Mesothelial cell of epicardium (in vitro differentiated cells): ENCODE data around the gene TFF3. TPM values are rescaled to one million over a fixed set of nuclear protein-coding genes. Genes with fewer than 3 reads are reported as not detected.

ENCODE experiments used
- DNase-seq, 2 experiments: peaks; one replicate each; pipeline ENCODE4 v3.0.0; 2021; ENCODE audit warnings: low spot score in 2 of 2; ENCODE audit not compliant: unreplicated experiment in 2 of 2
- H3K27ac Mint-ChIP-seq: 2 replicates; pipeline ENCODE4 v1.8.0; 2021; ENCODE audit warnings: mixed read lengths
- H3K27me3 Mint-ChIP-seq: 2 replicates; pipeline ENCODE4 v1.8.0; 2021; ENCODE audit warnings: low read depth, mixed read lengths
- H3K36me3 Mint-ChIP-seq: 2 replicates; pipeline ENCODE4 v1.8.0; 2021; ENCODE audit warnings: mixed read lengths
- H3K4me1 Mint-ChIP-seq: 2 replicates; pipeline ENCODE4 v1.8.0; 2021; ENCODE audit warnings: mixed read lengths
- H3K4me3 Mint-ChIP-seq: 2 replicates; pipeline ENCODE4 v1.8.0; 2021; ENCODE audit warnings: mild to moderate bottlenecking, moderate library complexity, mixed read lengths
- H3K9me3 Mint-ChIP-seq: 2 replicates; pipeline ENCODE4 v1.8.0; 2021; ENCODE audit warnings: mixed read lengths
- total RNA-seq: library from RNA; stranded (reverse); gene quantifications from 3 replicates; pipeline ENCODE4 v1.2.1, GENCODE V29; 2021
- TF ChIP-seq, protein P1 (sequence below): fragments of 200-600 bp; sonication (generic); IDR thresholded peaks from one replicate; pipeline ENCODE4 v1.5.0; 2021; ENCODE audit warnings: antibody characterized with exemption; ENCODE audit not compliant: unreplicated experiment

TFF3 gene
- total RNA-seq, 1 donor from 2014 or later = not detected

DNA sequence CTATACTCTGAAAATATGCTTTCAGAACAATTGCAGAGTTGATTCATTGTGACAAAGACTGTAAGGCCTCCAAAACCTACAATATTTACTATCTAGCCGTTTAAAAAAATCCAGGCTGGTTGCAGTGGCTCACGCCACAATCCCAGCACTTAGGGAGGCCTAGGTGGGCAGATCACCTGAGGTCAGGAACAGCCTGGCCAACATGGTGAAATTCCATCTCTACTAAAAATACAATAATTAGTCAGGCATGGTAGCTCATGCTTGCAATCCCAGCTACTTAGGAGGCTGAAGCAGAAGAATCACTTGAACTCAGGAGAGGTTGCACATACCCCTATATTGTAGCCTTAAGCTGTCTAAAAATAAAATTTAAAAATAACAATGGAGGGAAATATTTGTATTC is 40.8 kb upstream of the TFF3 start:
- H3K4me3 Mint-ChIP-seq = no peak overlapping the region
- TF ChIP-seq, protein P1, sequence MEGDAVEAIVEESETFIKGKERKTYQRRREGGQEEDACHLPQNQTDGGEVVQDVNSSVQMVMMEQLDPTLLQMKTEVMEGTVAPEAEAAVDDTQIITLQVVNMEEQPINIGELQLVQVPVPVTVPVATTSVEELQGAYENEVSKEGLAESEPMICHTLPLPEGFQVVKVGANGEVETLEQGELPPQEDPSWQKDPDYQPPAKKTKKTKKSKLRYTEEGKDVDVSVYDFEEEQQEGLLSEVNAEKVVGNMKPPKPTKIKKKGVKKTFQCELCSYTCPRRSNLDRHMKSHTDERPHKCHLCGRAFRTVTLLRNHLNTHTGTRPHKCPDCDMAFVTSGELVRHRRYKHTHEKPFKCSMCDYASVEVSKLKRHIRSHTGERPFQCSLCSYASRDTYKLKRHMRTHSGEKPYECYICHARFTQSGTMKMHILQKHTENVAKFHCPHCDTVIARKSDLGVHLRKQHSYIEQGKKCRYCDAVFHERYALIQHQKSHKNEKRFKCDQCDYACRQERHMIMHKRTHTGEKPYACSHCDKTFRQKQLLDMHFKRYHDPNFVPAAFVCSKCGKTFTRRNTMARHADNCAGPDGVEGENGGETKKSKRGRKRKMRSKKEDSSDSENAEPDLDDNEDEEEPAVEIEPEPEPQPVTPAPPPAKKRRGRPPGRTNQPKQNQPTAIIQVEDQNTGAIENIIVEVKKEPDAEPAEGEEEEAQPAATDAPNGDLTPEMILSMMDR = no peak
- H3K4me1 Mint-ChIP-seq = no peaks in the 10 kb centered on the region
- H3K27me3 Mint-ChIP-seq = peaks cover 20% of the 10 kb centered on the region
- peaks cover 28% of the 10 kb centered on the region for H3K9me3 Mint-ChIP-seq
- DNase-seq = no peak
- no peaks in the 10 kb centered on the region for H3K36me3 Mint-ChIP-seq
- H3K27ac Mint-ChIP-seq = no peak overlapping the region

DNA sequence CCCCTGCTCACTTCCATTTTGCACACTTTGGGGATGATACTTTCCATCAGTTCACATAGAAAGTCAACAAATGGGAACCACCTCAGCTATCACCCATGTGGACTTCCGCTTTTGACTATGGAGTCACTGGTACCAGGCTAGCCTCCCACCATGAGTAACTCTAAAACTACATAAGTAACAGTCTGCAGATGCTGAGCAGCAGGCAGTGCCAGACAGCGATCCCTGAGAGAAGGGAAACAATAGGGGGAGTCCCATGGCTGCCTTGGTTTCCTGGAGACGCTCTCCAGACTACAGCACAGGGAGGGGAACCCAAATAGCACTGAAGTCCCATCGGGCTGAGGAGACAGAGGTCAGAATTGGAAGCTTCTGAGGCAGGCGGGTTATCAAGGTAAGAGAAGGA is 38.4 kb upstream of the TFF3 start:
- Mint-ChIP-seq H3K27ac (no peak overlapping the region), H3K36me3 (no peaks in the 10 kb centered on the region), H3K27me3 (peaks cover 20% of the 10 kb centered on the region), H3K9me3 (peaks cover 28% of the 10 kb centered on the region), H3K4me3 (no peak overlapping the region), H3K4me1 (no peaks in the 10 kb centered on the region)
- no peak for DNase-seq
- TF ChIP-seq, protein P1 = no peak

DNA sequence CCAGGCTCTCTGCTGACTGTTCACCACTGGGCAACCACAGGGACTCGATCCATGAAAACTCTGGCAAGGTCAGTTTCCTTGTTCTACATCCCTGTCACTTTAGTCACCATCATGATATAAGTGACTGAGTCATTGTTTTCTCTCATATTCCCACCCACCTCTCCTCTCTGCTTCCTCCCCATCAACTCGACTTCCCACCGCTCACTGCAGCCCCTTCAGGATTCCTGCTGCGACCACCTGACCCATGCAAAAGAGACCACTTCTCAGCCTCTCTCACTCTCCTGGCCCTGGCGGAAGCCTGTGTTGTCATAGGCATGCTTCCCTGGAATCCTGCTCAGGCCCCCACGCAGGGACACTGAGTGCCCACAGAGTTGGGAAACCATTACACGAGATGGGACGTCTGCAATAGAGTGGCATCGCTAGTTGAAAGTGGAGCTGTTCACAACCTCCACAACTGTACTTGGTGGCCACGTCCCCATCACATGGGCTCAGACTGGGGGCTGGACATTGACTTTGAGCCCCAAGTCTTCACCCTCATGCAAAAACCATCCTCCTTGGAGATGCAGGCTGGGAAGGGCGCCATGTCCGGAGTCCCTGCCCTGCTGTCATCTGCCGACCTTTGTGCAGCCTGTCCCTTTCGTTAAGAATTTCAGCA is 37.4 kb upstream of the TFF3 start:
- peaks cover 28% of the 10 kb centered on the region for H3K9me3 Mint-ChIP-seq
- peaks cover 22% of the 10 kb centered on the region for H3K27me3 Mint-ChIP-seq
- H3K4me1 Mint-ChIP-seq = no peaks in the 10 kb centered on the region
- no peak overlapping the region for H3K4me3 Mint-ChIP-seq
- no peaks in the 10 kb centered on the region for H3K36me3 Mint-ChIP-seq
- H3K27ac Mint-ChIP-seq = no peak overlapping the region
- no peak for DNase-seq
- TF ChIP-seq, protein P1 = no peak

DNA sequence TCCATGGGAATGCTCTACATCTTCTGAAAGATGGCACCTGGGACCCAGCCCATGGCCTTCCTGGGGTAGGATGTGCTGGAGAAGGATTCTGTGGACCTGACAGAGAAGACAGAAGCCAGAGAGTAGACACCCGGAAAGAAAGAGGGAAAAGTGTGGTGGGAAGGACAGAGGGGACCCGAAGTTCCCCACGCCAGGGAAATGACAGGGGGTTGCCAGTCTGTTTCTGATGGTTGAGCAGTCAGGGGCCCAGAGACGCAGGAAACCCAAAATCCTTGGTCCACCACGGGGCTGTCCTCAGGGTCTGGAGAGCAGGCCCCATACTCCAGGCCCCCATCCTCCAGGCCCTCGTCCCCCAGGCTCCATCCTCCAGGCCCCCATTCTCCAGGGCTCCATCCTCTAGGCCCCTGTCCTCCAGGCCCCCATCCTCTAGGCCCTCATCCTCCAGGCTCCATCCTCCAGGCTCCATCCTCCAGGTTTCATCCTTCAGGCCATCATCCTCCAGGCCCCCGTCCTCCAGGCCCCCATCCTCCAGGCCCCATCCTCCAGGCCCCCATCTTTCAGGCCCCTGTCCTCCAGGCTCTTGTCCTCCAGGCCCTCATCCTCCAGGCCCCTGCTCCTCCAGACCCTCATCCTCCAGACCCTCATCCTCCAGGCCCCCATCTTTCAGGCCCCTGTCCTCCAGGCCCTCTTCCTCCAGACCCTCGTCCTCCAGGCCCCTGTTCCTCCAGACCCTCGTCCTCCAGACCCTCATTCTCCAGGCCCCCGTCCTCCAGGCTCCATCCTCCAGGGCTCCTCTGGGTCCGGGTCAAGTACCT is 36.6 kb upstream of the TFF3 start:
- Mint-ChIP-seq H3K36me3 (no peaks in the 10 kb centered on the region), H3K9me3 (peaks cover 21% of the 10 kb centered on the region), H3K4me3 (no peak overlapping the region), H3K4me1 (no peaks in the 10 kb centered on the region), H3K27ac (no peak overlapping the region), H3K27me3 (peaks cover 24% of the 10 kb centered on the region)
- no peak for DNase-seq
- TF ChIP-seq, protein P1 = no peak

DNA sequence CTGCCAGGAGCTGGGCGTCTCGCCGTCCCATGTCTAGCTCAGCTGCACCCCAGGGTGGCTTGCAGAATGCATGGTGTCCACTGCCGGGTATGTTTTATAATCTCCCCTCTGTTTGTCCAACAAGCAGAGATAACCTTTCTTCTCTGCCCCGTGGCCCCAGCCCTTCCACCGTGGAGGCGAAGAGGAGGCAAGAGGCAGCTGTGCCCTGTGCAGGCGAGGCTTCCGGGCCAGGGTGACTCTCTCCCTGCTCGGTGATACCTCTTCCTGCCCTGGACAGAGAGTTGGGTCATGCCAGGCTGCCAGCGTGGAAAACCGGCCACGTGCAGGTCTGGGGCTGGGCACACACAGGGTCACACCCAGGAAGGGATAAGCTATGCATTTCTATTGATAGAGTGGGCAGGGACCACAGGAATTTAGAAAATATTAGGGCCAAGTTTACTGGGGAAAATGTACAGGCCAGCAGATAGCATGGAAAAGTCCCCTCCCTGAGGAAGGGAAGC is 35.8 kb upstream of the TFF3 start, which contains the start of gene TFF2:
Gene TFF2 (minus strand): TSS at position 68 of the 500 bp plus-strand sequence. CDS start 37 bp downstream, at position 31.
- no peaks in the 10 kb centered on the region for H3K36me3 Mint-ChIP-seq
- peaks cover 15% of the 10 kb centered on the region for H3K9me3 Mint-ChIP-seq
- H3K27me3 Mint-ChIP-seq = peaks cover 26% of the 10 kb centered on the region
- no peaks in the 10 kb centered on the region for H3K4me1 Mint-ChIP-seq
- H3K4me3 Mint-ChIP-seq = no peak within 1 kb of the TSS
- H3K27ac Mint-ChIP-seq = no peak within 1 kb of the TSS
- no peak for DNase-seq
- TF ChIP-seq, protein P1 = no peak
